Epithelial cell of proximal tubule (primary cell): ENCODE data around the gene CAPN13. TPM values are rescaled to one million over a fixed set of nuclear protein-coding genes. Genes with fewer than 3 reads are reported as not detected.

Experiments
- DNase-seq: peaks from one replicate; pipeline ENCODE4 v3.0.0-alpha.2; 2011; ENCODE audit warnings: low read depth
- H3K4me3 ChIP-seq: 2 replicates; pipeline ENCODE4 v1.5.1; 2011; ENCODE audit warnings: low read depth, mild to moderate bottlenecking, low read length
- CTCF ChIP-seq: conservative IDR thresholded peaks from 2 replicates; pipeline ENCODE4 v1.5.1; 2012; ENCODE audit warnings: low read depth, mild to moderate bottlenecking, low read length
- total RNA-seq: library from RNA; depleted of rRNA; stranded (reverse); fragments of >200 nt; gene quantifications from 2 replicates; pipeline ENCODE4 v1.2.3, GENCODE V29; 2015

CAPN13 gene
- total RNA-seq, 1 donor from 2014 or later, result 0.63 TPM

GRCh38 chr2:30800159-30800558 lies 7.1 kb downstream of the CAPN13 start:
- TF ChIP-seq CTCF, result no peak

GRCh38 chr2:30799366-30799765 lies 7.9 kb downstream of the CAPN13 start:
- H3K4me3 ChIP-seq, result no peak overlapping the region
- DNase-seq, result no peak
- no peak for TF ChIP-seq CTCF

More at GRCh38 chr2:30800159-30800558, 7.1 kb downstream of the CAPN13 start:
- no peak for DNase-seq
- H3K4me3 ChIP-seq, result no peak overlapping the region

- peak; percentile 81 for DNase-seq
- TF ChIP-seq CTCF, result peak; percentile 5
- H3K4me3 ChIP-seq, result no peak overlapping the region
These were observed 8.7 kb downstream of the CAPN13 start for GRCh38 chr2:30798536-30798991.

- no peak for TF ChIP-seq CTCF
- no peak overlapping the region for H3K4me3 ChIP-seq
- DNase-seq, result no peak
These were observed 9.7 kb downstream of the CAPN13 start for GRCh38 chr2:30797381-30798015.

- no peak for DNase-seq
- TF ChIP-seq CTCF, result no peak
- no peak overlapping the region for H3K4me3 ChIP-seq
These were observed 10.5 kb downstream of the CAPN13 start for GRCh38 chr2:30796699-30797098.

GRCh38 chr2:30792521-30792920 lies 14.7 kb downstream of the CAPN13 start:
- no peak overlapping the region for H3K4me3 ChIP-seq
- DNase-seq, result no peak
- TF ChIP-seq CTCF, result no peak

- H3K4me3 ChIP-seq, result no peak overlapping the region
- no peak for DNase-seq
- TF ChIP-seq CTCF, result no peak
These were observed 16.4 kb downstream of the CAPN13 start for GRCh38 chr2:30790879-30791278.
